ENCODE measurements around the gene ZNF764.

Gene ZNF764

DNA sequence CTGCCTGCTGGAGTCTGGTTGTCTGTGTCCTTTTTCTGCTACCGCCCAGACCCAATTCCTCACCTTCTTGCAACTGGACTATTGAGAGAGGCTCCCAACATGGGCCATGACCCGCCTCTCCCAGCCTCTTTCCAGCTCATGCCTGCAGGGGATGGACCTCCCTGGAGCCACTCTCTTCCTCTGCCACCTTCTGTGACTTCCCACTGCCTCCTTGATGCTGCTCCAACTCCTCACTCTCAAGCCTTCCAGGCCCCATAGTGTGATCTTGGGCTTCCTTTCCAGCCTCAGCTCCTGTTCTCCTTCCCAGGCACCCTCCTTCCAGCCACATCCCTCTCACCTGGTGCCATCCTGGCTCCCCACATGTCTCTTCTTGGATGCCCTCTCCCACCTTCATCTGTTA is 42.9 kb downstream of the ZNF764 start:
- no peak for TF ChIP-seq EZH2 (IDR thresholded peaks at IDR 0.05; ENCODE audit: borderline replicate concordance, low read length)
- TF ChIP-seq, protein P1, sequence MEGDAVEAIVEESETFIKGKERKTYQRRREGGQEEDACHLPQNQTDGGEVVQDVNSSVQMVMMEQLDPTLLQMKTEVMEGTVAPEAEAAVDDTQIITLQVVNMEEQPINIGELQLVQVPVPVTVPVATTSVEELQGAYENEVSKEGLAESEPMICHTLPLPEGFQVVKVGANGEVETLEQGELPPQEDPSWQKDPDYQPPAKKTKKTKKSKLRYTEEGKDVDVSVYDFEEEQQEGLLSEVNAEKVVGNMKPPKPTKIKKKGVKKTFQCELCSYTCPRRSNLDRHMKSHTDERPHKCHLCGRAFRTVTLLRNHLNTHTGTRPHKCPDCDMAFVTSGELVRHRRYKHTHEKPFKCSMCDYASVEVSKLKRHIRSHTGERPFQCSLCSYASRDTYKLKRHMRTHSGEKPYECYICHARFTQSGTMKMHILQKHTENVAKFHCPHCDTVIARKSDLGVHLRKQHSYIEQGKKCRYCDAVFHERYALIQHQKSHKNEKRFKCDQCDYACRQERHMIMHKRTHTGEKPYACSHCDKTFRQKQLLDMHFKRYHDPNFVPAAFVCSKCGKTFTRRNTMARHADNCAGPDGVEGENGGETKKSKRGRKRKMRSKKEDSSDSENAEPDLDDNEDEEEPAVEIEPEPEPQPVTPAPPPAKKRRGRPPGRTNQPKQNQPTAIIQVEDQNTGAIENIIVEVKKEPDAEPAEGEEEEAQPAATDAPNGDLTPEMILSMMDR (IDR thresholded peaks at IDR 0.05; ENCODE audit: low read length), result no peak
- Histone ChIP-seq H4K20me1 (ENCODE audit: insufficient read depth, low read length) (no peaks in the 10 kb centered on the region), H3K4me3 (ENCODE audit: low read depth, low read length, poor library complexity, severe bottlenecking) (no peak overlapping the region), H3K4me2 (ENCODE audit: low read length) (no peak overlapping the region), H3K9me3 (ENCODE audit: low read length) (no peaks in the 10 kb centered on the region), H3F3A (ENCODE audit: insufficient read depth, low read length) (no peaks in the 10 kb centered on the region), H3K79me2 (ENCODE audit: insufficient read depth, low read length) (no peaks in the 10 kb centered on the region), H3K27me3 (ENCODE audit: insufficient read depth, low read length) (no peaks in the 10 kb centered on the region), H2AFZ (ENCODE audit: low read length) (no peak overlapping the region), H3K27ac (ENCODE audit: low read depth, low read length, poor library complexity, severe bottlenecking) (no peak overlapping the region), H3K9me2 (ENCODE audit: low read depth, low read length) (no peaks in the 10 kb centered on the region), H3K36me3 (ENCODE audit: insufficient read depth, low read length) (peaks cover 95% of the 10 kb centered on the region), H3K9ac (ENCODE audit: low read length) (no peak overlapping the region), H3K4me1 (ENCODE audit: insufficient read depth, low read length, severe bottlenecking) (no peaks in the 10 kb centered on the region)

GRCh38 chr16:30511509-30511908 is 46.7 kb downstream of the ZNF764 start:
- Histone ChIP-seq H3K4me1 (ENCODE audit: insufficient read depth, low read length, severe bottlenecking) (no peaks in the 10 kb centered on the region), H3K9me3 (ENCODE audit: low read length) (no peaks in the 10 kb centered on the region), H3K4me2 (ENCODE audit: low read length) (no peak overlapping the region), H3K27me3 (ENCODE audit: insufficient read depth, low read length) (no peaks in the 10 kb centered on the region), H4K20me1 (ENCODE audit: insufficient read depth, low read length) (no peaks in the 10 kb centered on the region), H3K79me2 (ENCODE audit: insufficient read depth, low read length) (no peaks in the 10 kb centered on the region), H3K9ac (ENCODE audit: low read length) (no peak overlapping the region), H3K36me3 (ENCODE audit: insufficient read depth, low read length) (peaks cover 88% of the 10 kb centered on the region), H2AFZ (ENCODE audit: low read length) (no peak overlapping the region), H3K9me2 (ENCODE audit: low read depth, low read length) (no peaks in the 10 kb centered on the region), H3K27ac (ENCODE audit: low read depth, low read length, poor library complexity, severe bottlenecking) (no peak overlapping the region), H3K4me3 (ENCODE audit: low read depth, low read length, poor library complexity, severe bottlenecking) (no peak overlapping the region), H3F3A (ENCODE audit: insufficient read depth, low read length) (no peaks in the 10 kb centered on the region)
- TF ChIP-seq, protein P1 (IDR thresholded peaks at IDR 0.05; ENCODE audit: low read length), result no peak
- TF ChIP-seq EZH2 (IDR thresholded peaks at IDR 0.05; ENCODE audit: borderline replicate concordance, low read length), result no peak

DNA sequence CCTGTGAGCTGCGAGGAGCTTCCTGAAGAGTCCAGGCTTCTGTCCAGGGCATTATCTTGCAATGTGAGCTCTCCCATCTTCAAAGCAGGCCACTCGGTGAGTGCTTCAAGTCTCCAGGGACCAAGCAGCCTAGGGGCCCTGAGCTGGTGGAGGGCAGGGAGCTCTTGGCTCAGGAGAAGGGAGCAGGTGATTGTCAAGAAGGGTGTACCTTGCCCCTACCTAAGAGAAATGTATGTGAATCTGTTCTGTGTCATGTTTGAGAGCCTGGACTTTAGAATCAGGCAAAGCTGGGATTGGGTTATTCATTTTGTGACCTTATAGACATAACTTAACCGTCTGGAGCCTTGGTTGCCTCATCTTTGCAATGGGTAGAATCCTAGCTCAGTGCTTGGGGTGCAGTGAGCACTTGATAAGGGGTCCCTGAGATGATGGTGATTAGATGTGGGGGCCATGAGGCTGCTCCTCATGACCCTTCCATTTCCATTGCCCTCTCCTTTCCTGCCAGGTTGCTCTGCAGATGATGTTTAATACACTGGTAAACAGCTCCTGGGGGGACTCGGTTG is 47.7 kb downstream of the ZNF764 start:
- Histone ChIP-seq H2AFZ (ENCODE audit: low read length) (no peak overlapping the region), H3K4me1 (ENCODE audit: insufficient read depth, low read length, severe bottlenecking) (no peaks in the 10 kb centered on the region), H3K9me2 (ENCODE audit: low read depth, low read length) (no peaks in the 10 kb centered on the region), H3F3A (ENCODE audit: insufficient read depth, low read length) (no peaks in the 10 kb centered on the region), H3K4me2 (ENCODE audit: low read length) (no peak overlapping the region), H3K27me3 (ENCODE audit: insufficient read depth, low read length) (no peaks in the 10 kb centered on the region), H3K36me3 (ENCODE audit: insufficient read depth, low read length) (peaks cover 83% of the 10 kb centered on the region), H3K4me3 (ENCODE audit: low read depth, low read length, poor library complexity, severe bottlenecking) (no peak overlapping the region), H3K27ac (ENCODE audit: low read depth, low read length, poor library complexity, severe bottlenecking) (no peak overlapping the region), H3K9me3 (ENCODE audit: low read length) (no peaks in the 10 kb centered on the region), H3K9ac (ENCODE audit: low read length) (no peak overlapping the region), H4K20me1 (ENCODE audit: insufficient read depth, low read length) (no peaks in the 10 kb centered on the region), H3K79me2 (ENCODE audit: insufficient read depth, low read length) (no peaks in the 10 kb centered on the region)
- no peak for TF ChIP-seq EZH2 (IDR thresholded peaks at IDR 0.05; ENCODE audit: borderline replicate concordance, low read length)
- TF ChIP-seq, protein P1 (IDR thresholded peaks at IDR 0.05; ENCODE audit: low read length), result no peak

Data from OCI-LY1 (cell line).